ENCODE data around the gene PSMA4. TPM values are rescaled to one million over a fixed set of nuclear protein-coding genes. Genes with fewer than 3 reads are reported as not detected.

Gene PSMA4
- total and polyA plus RNA-seq, 10 of the 15 experiments (the other 5 are each of a cell fraction or from before 2014, with no cell fraction given), result 210 to 1,221 (median 546) TPM

DNA sequence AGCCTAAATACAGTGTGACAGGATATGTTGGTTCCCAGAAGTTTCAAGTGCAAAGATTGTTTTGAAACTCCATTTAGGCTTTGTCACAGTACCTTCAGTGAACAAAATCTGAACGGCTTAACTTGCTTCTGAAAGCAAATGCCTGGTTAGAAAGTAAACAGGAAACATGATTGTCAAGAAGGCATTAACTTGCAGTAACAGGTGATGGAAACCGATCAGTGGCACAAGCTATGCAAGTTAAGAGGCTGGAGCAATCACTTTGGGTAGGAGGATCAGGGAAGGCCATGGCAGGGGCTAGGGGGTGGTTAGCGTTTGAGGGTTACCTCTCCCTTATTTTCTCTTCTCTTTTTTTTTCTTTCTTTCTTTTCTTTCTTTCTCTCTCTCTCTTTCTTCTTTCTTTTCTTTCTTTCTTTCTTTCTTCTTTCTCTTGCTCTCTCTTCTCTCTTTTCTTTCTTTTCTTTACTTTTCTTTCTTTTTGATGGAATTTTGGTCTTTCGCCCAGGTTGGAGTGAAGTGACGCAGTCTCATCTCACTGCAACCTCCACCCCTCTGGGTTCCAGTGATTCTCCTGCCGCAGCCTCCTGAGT is 30.4 kb upstream of the PSMA4 start:
- WGBS (ENCODE audit: insufficient coverage, insufficient replicate concordance, low lambda C conversion rate, missing lambda C conversion rate), result 44% methylated on average over 6 of the region's 6 CpGs
- in situ Hi-C loops (cut with MboI) (no loop called here), intact Hi-C loops (cut with micrococcal nuclease; ENCODE audit: unreplicated experiment) (no loop called here)
- no peak overlapping the region for H3K4me3 ChIP-seq
- DNase-seq (ENCODE audit: low read depth, low spot score) (no peak), FAIRE-seq (no peak), ATAC-seq (no peak)
- ChIA-PET CTCF (no interaction called here), SMC1A (ENCODE audit: uncharacterized antibody, unreplicated experiment) (no interaction called here), POLR2A (no interaction called here), RAD21 (ENCODE audit: unreplicated experiment) (no interaction called here)
- no peak overlapping the region for H3K4me2 ChIP-seq (ENCODE audit: control insufficient read depth, insufficient read depth)
- no peak overlapping the region for H2AFZ ChIP-seq (ENCODE audit: control insufficient read depth, low read depth, low read length)
- no peak overlapping the region for H3K27ac ChIP-seq (ENCODE audit: control insufficient read depth, insufficient read depth)
- H3K36me3 ChIP-seq (ENCODE audit: control insufficient read depth in 2 of 2, insufficient read depth in 2 of 2, low read length in 1 of 2), result no peaks in the 10 kb centered on the region
- no peaks in the 10 kb centered on the region for H3K79me2 ChIP-seq (ENCODE audit: control insufficient read depth, insufficient read depth, low read length)
- H4K20me1 ChIP-seq (ENCODE audit: control insufficient read depth, insufficient read depth), result no peaks in the 10 kb centered on the region
- no peaks in the 10 kb centered on the region for H3K4me1 ChIP-seq (ENCODE audit: control insufficient read depth, insufficient read depth, low read length)
- BruUV-seq (replicated peaks), result no TSS peak
- H3K9ac ChIP-seq (ENCODE audit: control insufficient read depth, insufficient read depth, low read length), result no peak overlapping the region
- TF ChIP-seq BACH1 (IDR thresholded peaks at IDR 0.05; ENCODE audit: borderline replicate concordance) (no peak), ATF7 (IDR thresholded peaks at IDR 0.05; ENCODE audit: low read depth) (no peak), KAT2A (conservative IDR thresholded peaks at IDR 0.05; ENCODE audit: control insufficient read depth, low read depth, low read length) (no peak), MXI1 (IDR thresholded peaks at IDR 0.05; ENCODE audit: low read depth, low read length) (no peak), NFIC (IDR thresholded peaks at IDR 0.05; ENCODE audit: low read depth, low read length) (no peak), GABPA (IDR thresholded peaks at IDR 0.05; ENCODE audit: low read depth) (no peak), RELA (IDR thresholded peaks at IDR 0.05; ENCODE audit: borderline replicate concordance, partially characterized antibody) (no peak), FOS (IDR thresholded peaks at IDR 0.05; ENCODE audit: borderline replicate concordance, extremely low read depth, insufficient read length) (no peak), JUND (IDR thresholded peaks at IDR 0.05; ENCODE audit: low read depth, low read length) (no peak), ZNF24 (IDR thresholded peaks at IDR 0.05) (no peak), NR2C1 (IDR thresholded peaks at IDR 0.05) (no peak), BCL11A (IDR thresholded peaks at IDR 0.05; ENCODE audit: low read depth, low read length) (no peak)
- TF ChIP-seq, protein P1, sequence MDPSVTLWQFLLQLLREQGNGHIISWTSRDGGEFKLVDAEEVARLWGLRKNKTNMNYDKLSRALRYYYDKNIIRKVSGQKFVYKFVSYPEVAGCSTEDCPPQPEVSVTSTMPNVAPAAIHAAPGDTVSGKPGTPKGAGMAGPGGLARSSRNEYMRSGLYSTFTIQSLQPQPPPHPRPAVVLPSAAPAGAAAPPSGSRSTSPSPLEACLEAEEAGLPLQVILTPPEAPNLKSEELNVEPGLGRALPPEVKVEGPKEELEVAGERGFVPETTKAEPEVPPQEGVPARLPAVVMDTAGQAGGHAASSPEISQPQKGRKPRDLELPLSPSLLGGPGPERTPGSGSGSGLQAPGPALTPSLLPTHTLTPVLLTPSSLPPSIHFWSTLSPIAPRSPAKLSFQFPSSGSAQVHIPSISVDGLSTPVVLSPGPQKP (IDR thresholded peaks at IDR 0.05; ENCODE audit: low read depth, low read length), result no peak
- TF ChIP-seq, protein P2, sequence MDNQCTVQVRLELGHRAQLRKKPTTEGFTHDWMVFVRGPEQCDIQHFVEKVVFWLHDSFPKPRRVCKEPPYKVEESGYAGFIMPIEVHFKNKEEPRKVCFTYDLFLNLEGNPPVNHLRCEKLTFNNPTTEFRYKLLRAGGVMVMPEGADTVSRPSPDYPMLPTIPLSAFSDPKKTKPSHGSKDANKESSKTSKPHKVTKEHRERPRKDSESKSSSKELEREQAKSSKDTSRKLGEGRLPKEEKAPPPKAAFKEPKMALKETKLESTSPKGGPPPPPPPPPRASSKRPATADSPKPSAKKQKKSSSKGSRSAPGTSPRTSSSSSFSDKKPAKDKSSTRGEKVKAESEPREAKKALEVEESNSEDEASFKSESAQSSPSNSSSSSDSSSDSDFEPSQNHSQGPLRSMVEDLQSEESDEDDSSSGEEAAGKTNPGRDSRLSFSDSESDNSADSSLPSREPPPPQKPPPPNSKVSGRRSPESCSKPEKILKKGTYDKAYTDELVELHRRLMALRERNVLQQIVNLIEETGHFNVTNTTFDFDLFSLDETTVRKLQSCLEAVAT (IDR thresholded peaks at IDR 0.05), result no peak
- TF ChIP-seq, protein P3, sequence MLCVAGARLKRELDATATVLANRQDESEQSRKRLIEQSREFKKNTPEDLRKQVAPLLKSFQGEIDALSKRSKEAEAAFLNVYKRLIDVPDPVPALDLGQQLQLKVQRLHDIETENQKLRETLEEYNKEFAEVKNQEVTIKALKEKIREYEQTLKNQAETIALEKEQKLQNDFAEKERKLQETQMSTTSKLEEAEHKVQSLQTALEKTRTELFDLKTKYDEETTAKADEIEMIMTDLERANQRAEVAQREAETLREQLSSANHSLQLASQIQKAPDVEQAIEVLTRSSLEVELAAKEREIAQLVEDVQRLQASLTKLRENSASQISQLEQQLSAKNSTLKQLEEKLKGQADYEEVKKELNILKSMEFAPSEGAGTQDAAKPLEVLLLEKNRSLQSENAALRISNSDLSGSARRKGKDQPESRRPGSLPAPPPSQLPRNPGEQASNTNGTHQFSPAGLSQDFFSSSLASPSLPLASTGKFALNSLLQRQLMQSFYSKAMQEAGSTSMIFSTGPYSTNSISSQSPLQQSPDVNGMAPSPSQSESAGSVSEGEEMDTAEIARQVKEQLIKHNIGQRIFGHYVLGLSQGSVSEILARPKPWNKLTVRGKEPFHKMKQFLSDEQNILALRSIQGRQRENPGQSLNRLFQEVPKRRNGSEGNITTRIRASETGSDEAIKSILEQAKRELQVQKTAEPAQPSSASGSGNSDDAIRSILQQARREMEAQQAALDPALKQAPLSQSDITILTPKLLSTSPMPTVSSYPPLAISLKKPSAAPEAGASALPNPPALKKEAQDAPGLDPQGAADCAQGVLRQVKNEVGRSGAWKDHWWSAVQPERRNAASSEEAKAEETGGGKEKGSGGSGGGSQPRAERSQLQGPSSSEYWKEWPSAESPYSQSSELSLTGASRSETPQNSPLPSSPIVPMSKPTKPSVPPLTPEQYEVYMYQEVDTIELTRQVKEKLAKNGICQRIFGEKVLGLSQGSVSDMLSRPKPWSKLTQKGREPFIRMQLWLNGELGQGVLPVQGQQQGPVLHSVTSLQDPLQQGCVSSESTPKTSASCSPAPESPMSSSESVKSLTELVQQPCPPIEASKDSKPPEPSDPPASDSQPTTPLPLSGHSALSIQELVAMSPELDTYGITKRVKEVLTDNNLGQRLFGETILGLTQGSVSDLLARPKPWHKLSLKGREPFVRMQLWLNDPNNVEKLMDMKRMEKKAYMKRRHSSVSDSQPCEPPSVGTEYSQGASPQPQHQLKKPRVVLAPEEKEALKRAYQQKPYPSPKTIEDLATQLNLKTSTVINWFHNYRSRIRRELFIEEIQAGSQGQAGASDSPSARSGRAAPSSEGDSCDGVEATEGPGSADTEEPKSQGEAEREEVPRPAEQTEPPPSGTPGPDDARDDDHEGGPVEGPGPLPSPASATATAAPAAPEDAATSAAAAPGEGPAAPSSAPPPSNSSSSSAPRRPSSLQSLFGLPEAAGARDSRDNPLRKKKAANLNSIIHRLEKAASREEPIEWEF (IDR thresholded peaks at IDR 0.05; ENCODE audit: insufficient replicate concordance, low read depth, low read length), result no peak
- TF ChIP-seq, protein P4, sequence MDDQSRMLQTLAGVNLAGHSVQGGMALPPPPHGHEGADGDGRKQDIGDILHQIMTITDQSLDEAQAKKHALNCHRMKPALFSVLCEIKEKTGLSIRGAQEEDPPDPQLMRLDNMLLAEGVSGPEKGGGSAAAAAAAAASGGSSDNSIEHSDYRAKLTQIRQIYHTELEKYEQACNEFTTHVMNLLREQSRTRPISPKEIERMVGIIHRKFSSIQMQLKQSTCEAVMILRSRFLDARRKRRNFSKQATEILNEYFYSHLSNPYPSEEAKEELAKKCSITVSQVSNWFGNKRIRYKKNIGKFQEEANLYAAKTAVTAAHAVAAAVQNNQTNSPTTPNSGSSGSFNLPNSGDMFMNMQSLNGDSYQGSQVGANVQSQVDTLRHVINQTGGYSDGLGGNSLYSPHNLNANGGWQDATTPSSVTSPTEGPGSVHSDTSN (IDR thresholded peaks at IDR 0.05; ENCODE audit: insufficient replicate concordance, low read depth, low read length), result no peak
- H3K27me3 ChIP-seq (replicated peaks in 1 of 2; ENCODE audit: control insufficient read depth in 2 of 2, insufficient read depth in 2 of 2, low read length in 1 of 2), result no peaks in the 10 kb centered on the region
- H3K9me3 ChIP-seq (replicated peaks; ENCODE audit: control insufficient read depth, insufficient read depth, low read length), result no peaks in the 10 kb centered on the region
